ENCODE data around the gene NFASC.

The NFASC gene

GRCh38 chr1:205071028-205071409, 200.4 kb downstream of the NFASC start:
- TF ChIP-seq, protein P1, sequence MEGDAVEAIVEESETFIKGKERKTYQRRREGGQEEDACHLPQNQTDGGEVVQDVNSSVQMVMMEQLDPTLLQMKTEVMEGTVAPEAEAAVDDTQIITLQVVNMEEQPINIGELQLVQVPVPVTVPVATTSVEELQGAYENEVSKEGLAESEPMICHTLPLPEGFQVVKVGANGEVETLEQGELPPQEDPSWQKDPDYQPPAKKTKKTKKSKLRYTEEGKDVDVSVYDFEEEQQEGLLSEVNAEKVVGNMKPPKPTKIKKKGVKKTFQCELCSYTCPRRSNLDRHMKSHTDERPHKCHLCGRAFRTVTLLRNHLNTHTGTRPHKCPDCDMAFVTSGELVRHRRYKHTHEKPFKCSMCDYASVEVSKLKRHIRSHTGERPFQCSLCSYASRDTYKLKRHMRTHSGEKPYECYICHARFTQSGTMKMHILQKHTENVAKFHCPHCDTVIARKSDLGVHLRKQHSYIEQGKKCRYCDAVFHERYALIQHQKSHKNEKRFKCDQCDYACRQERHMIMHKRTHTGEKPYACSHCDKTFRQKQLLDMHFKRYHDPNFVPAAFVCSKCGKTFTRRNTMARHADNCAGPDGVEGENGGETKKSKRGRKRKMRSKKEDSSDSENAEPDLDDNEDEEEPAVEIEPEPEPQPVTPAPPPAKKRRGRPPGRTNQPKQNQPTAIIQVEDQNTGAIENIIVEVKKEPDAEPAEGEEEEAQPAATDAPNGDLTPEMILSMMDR (IDR thresholded peaks at IDR 0.05; ENCODE audit: extremely low read depth, missing control alignments): no peak
- DNase-seq (ENCODE audit: low spot score): no peak

DNA sequence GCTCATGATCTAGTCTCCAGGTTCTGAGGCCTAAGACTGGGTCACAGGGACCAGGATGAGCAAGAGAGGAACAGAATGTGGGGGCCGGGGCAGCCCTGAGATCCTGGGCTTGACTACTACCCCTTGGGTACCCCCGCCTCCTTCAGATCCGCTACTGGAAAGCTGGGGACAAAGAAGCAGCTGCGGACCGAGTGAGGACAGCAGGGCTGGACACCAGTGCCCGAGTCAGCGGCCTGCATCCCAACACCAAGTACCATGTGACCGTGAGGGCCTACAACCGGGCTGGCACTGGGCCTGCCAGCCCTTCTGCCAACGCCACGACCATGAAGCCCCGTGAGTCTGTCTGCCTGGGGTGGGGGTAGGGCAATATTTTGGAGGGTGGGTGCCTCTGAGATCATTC, 201.1 kb downstream of the NFASC start:
- TF ChIP-seq, protein P1 (IDR thresholded peaks at IDR 0.05; ENCODE audit: extremely low read depth, missing control alignments): no peak
- no peak for DNase-seq (ENCODE audit: low spot score)

DNA sequence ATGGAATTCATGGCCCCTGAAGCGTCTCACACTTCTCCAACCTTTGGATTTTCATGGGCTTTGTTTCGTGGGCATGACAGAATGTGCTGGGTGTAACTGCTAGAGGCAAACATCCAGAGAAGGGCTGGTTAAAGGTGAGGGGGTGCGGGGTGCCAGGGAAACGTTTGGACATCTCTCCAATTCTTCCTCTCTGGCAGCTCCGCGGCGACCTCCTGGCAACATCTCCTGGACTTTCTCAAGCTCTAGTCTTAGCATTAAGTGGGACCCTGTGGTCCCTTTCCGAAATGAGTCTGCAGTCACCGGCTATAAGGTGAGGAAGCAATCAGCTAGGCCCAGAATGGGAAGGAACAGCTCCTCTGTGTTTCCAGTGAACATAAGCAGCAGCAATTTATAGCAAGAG, 201.6 kb downstream of the NFASC start:
- TF ChIP-seq, protein P1 (IDR thresholded peaks at IDR 0.05; ENCODE audit: extremely low read depth, missing control alignments): no peak

More for the DNA sequence above, 201.6 kb downstream of the NFASC start:
- DNase-seq (ENCODE audit: low spot score): no peak

Data from GM20000 (cell line).